Mesothelial cell of epicardium (in vitro differentiated cells): ENCODE data around the gene LENG8. TPM values are rescaled to one million over a fixed set of nuclear protein-coding genes. Genes with fewer than 3 reads are reported as not detected.

ENCODE experiments used
- DNase-seq, 2 experiments: peaks; one replicate each; pipeline ENCODE4 v3.0.0; 2021; ENCODE audit warnings: low spot score in 2 of 2; ENCODE audit not compliant: unreplicated experiment in 2 of 2
- H3K27ac Mint-ChIP-seq: 2 replicates; pipeline ENCODE4 v1.8.0; 2021; ENCODE audit warnings: mixed read lengths
- H3K27me3 Mint-ChIP-seq: 2 replicates; pipeline ENCODE4 v1.8.0; 2021; ENCODE audit warnings: low read depth, mixed read lengths
- H3K36me3 Mint-ChIP-seq: 2 replicates; pipeline ENCODE4 v1.8.0; 2021; ENCODE audit warnings: mixed read lengths
- H3K4me1 Mint-ChIP-seq: 2 replicates; pipeline ENCODE4 v1.8.0; 2021; ENCODE audit warnings: mixed read lengths
- H3K4me3 Mint-ChIP-seq: 2 replicates; pipeline ENCODE4 v1.8.0; 2021; ENCODE audit warnings: mild to moderate bottlenecking, moderate library complexity, mixed read lengths
- H3K9me3 Mint-ChIP-seq: 2 replicates; pipeline ENCODE4 v1.8.0; 2021; ENCODE audit warnings: mixed read lengths
- CTCF ChIP-seq: fragments of 200-600 bp; sonication (generic); IDR thresholded peaks from one replicate; pipeline ENCODE4 v1.5.0; 2021; ENCODE audit warnings: antibody characterized with exemption; ENCODE audit not compliant: unreplicated experiment
- total RNA-seq: library from RNA; stranded (reverse); gene quantifications from 3 replicates; pipeline ENCODE4 v1.2.1, GENCODE V29; 2021

The LENG8 gene
- 296 to 312 TPM (median 307 TPM) in 3 replicates for total RNA-seq

GRCh38 chr19:54448774-54449700 is at the start of gene LENG8:
Gene LENG8, plus strand, starts transcription at chr19:54449199. Its CDS starts 2,146 bp downstream, at chr19:54451345.
- no peaks in the 10 kb centered on the region for H3K9me3 Mint-ChIP-seq
- peak; percentile 89 to 95 for DNase-seq
- TF ChIP-seq CTCF = no peak
- H3K36me3 Mint-ChIP-seq = peaks cover 7% of the 10 kb centered on the region
- peak within 1 kb of the TSS; percentile 97 for H3K4me3 Mint-ChIP-seq
- H3K27me3 Mint-ChIP-seq = no peaks in the 10 kb centered on the region
- peak within 1 kb of the TSS; percentile 100 for H3K27ac Mint-ChIP-seq
- H3K4me1 Mint-ChIP-seq = peaks cover 33% of the 10 kb centered on the region

DNA sequence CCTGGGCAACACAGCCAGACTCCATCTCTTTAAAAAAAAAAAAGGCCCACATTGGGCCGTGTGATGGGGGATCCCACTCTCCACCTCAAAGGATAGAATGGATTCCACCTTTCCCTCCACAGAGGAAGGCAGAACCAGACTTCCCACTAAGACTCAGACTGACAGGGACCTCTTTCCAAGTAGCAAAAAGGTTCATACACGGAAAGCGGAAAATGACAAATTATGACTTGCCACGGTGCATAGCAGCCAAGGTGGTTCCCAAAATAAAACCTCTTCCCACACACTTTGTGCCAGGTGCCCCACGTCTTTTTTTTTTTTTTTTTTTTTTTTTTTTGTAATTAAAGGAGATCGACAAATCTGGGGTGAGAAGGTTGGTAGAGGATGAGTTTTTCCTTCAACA is 48.1 kb upstream of the LENG8 start:
- Mint-ChIP-seq H3K36me3 (no peaks in the 10 kb centered on the region), H3K27ac (no peak overlapping the region), H3K4me3 (no peak overlapping the region), H3K27me3 (peaks cover 7% of the 10 kb centered on the region), H3K4me1 (peaks cover 2% of the 10 kb centered on the region), H3K9me3 (no peaks in the 10 kb centered on the region)
- no peak for DNase-seq
- TF ChIP-seq CTCF = no peak

DNA sequence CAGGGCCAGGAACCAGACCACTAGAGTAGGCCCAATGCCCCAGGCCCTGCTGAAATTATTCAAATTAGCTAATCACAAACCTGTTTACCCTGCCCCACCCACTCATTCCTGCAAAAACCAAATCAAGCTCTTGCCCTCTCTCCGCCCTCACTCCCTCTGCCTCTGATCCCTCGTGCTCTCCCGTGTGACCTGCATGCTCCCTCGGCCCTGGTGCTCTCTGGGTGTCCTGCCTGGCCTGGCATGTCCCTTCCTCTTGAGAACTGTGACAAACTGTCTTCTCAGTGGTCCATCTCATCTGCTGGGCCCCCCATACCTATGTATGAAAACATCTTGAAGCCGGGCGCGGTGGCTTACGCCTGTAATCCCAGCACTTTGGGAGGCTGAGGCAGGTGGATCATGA is 45.9 kb upstream of the LENG8 start:
- DNase-seq = no peak
- H3K27ac Mint-ChIP-seq = no peak overlapping the region
- peaks cover 7% of the 10 kb centered on the region for H3K27me3 Mint-ChIP-seq
- H3K9me3 Mint-ChIP-seq = peaks cover 7% of the 10 kb centered on the region
- H3K4me1 Mint-ChIP-seq = peaks cover 2% of the 10 kb centered on the region
- H3K36me3 Mint-ChIP-seq = no peaks in the 10 kb centered on the region
- no peak for TF ChIP-seq CTCF
- no peak overlapping the region for H3K4me3 Mint-ChIP-seq

DNA sequence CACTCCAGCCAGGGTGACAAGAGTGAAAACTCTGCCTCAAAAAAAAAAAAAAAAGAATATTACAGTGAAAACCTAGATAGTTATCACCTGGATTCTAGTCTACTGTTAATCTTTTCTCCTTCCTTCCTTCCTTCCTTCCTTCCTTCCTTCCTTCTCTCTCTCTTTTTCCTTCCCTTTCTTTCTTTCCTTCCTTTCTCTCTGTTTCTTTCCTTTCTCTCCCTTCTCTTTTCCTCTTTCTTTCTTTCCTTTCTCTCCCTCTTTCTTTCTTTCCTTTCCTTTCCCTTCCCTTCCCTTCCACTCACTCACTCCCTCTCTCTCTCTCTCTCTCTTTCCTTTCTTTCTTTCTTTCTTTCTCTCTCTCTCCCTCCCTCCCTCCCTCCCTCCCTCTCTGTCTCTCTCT is 43.4 kb upstream of the LENG8 start:
- Mint-ChIP-seq H3K4me3 (no peak overlapping the region), H3K4me1 (no peaks in the 10 kb centered on the region), H3K27ac (no peak overlapping the region), H3K9me3 (peaks cover 10% of the 10 kb centered on the region), H3K27me3 (peaks cover 14% of the 10 kb centered on the region), H3K36me3 (no peaks in the 10 kb centered on the region)
- TF ChIP-seq CTCF = no peak
- DNase-seq = no peak

DNA sequence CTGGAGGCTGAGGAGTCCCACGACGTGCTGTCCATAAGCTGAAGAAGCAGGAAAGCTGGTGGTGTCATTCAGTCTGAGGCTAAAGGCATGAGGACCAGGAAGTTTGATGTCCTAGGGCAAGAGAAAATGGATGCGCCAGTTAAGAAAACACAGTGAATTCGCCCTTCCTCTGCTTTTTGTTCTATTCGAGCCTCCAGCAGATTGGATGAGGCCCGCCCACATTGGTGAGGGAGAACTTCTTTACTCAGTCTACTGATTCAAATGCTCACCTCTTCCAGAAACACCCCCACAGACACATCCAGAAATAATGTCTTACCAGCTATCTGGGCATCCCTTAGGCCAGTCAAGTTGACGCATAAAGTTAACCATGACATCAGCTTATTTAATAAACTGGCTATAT is 41.2 kb upstream of the LENG8 start:
- Mint-ChIP-seq H3K36me3 (no peaks in the 10 kb centered on the region), H3K9me3 (peaks cover 10% of the 10 kb centered on the region), H3K27ac (no peak overlapping the region), H3K4me3 (no peak overlapping the region), H3K27me3 (peaks cover 30% of the 10 kb centered on the region), H3K4me1 (no peaks in the 10 kb centered on the region)
- no peak for DNase-seq
- no peak for TF ChIP-seq CTCF
